GM18511 (cell line): ENCODE data around the gene RGP1.

ENCODE experiments used
- ATAC-seq: cut with Tn5 transposase; IDR thresholded peaks from one replicate; pipeline ENCODE4 v1.9.1; 2021; ENCODE audit warnings: mild to moderate bottlenecking, moderate library complexity; ENCODE audit not compliant: unreplicated experiment

Gene RGP1

DNA sequence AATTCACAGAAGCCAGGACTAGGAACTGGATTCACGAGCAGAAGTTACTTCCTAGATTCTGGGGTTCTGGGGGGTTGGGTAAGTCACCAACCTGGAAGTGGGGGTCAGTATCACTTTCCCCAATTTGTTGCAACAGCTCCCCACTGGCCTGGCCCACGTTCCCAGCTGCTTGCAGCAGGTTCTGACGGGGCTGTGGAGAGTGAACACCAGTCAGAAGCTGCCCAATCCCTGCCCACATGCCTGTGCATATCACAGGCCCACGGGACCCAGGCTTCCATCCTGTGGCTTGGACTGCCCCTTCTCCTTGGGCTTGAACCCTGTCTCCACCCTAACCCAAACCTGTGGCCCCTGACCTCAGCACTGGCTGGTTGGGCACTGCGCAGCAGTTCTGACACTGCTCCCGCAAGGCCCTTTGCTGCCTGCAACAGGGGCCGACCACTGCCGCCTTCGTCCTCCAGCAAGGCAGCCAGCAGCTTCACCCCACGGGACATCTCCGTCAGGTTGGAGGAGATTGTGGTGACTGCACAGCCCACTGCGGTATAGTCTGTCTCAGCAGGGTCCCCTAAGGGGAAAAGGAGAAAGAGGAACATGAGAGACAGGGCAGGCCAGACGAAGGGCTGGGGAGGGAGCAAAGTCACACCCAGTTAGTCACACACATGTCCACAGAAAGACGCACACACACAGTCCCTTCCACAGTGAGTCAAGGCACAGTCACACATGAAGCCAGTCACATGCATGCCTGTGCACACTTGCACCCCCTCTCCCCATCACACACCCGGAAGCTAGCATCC is 30.2 kb upstream of the RGP1 start:
- ATAC-seq = peak; percentile 63

DNA sequence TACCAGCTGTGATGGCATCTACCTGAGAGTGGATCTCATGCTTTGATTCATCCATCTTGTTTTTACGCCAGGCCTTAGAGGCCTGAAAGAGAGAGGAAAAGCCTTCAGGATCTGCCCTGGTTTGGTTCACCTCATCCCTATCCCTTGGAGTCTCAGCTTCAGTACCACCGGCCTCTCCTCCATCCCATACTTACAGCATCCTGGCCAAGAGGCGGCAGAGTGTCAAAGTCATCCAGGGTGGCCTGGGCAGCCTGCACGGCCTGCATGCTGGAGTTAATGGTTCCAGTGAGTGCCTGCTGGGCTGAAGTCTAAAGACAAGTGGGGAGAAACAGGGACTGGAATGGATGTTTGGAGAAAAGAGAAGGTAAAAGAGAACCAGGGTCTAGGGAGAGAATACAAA is 29.5 kb upstream of the RGP1 start:
- ATAC-seq = no peak

DNA sequence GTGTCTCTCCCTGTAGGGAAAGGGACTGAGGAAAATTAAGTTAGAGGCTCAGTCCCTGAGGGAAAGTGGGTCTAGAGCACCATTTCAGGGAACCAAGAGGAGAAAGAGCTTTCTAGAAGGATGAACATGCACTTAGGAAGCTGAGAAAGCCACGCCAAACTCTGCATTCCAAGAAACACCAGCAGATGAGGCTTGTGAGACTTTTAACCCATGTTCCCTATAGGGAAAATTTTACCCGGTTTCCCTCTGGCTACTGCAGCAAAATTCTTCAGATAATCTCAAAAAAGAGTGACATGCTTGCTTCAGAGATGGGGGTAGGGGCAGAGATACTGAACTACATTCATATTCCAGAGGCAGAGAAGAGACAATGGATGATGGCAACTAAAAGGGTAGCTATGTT is 25.7 kb upstream of the RGP1 start:
- ATAC-seq = no peak

DNA sequence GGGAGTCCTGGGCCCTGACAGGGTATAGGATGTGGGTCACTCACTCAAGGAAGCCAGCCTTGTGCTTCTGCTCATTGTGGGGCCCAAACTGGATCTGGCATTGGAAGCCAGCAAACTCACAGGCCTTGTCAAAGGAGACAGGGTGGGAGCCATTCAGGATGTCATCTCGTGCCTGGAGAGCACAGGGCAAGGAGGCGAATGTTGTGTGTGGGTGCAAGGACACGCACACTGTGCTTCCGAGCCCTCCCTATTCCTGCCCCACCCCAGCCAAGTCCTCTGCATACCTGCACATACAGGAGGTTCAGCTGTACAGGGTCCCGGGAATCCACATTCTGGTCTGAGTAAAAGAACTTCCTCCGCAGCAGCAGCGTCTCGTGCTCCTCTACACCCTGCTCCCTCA is 25.2 kb upstream of the RGP1 start:
- ATAC-seq = no peak

DNA sequence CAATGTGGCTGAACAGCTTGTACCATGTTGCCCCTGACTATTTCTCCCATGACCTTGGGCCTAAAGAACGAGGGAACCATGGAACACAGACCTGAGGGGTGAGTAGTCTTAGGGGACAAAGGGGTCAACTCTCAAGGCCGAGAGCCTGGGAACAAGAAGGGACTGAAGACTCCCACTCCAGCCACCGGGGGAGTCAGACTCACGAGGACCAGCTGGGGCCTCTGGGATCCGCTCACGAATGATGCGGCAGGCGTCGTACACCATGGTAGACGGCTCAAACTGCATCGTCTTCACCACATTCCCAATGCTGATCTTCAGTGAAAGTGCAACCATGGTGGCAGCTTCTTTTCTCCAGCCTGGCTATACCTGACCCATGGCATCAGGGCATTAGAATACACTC is 23.7 kb upstream of the RGP1 start:
- no peak for ATAC-seq

DNA sequence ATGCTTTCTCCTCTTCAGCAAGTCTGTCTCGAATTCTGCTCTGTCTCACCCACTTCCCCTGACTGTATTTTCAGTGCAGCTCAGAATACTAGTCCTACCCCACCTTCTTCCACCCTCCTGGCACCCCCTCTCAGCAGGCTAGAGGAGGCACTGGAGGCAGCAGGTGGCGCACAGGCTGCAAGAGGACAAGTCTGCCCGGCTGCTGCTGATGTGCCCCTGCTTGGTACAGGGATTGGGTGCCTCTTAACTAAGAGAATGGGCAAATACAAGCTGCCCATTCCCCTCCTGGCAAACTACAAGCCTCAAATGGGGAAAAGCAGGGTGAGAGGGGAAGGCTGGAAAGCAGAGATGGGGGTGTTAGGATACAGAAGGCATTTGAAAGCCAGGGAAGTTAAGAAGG is 22.2 kb upstream of the RGP1 start:
- ATAC-seq = peak; percentile 60

DNA sequence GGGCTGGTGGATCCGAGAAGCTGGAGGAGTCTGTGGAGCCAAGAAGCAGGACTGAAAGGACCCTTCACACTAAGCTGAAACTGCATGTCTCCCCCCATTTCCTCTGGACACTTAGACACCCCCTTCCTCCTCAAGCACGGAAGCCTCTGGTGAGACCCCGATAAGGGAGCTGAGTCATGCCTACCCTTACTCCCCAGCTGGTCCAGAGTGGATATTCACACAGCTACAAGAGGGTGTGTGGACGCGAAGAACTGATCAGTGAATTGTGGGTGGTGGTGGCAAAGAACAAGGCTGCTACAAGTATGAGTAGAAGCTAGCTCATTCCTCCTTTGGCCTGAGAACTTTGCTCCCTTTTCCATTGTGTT is 21.4 kb upstream of the RGP1 start:
- no peak for ATAC-seq

DNA sequence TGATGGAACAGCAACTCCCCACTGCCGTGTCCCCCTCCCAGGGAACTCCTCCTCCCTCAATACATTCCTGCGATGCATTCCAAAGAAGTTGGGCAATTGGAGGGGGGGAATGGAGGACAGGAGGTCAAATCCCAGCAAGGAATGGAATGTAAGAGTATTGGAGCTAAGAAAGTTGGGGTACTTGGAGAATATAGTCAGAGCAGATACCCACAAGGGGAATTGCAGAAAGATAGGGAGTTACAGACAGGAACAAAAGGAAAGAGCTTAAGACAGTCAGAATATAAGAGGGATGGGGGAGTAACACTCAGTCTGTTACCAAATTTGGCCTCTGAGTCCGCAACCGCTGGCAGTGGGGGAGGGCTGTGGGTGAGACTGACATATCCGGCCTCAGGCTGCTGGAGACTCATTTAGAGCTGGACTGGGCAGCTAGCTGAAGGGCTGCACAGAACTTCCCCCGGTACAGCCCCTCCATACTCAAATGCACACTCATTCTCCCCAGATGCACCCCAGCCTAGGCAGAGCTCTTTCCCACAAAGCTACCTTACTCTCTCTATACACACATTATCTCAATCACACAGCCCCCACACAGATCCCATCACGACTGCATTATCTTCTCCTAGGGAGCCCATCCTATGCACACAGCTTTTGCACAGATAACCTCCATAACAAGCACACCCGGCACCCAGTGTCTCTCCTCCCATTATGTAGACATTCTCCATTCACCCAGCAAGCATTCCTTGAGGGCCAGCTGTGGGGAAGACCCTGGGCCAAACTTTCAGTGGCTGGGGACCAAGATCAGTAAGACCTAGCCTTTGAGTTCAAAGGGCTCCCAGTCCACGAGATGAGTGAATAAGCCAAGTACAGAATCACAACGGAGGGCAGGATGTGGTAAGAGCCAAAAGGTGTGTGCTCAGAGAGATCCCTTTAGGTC is 20.8 kb upstream of the RGP1 start:
- peak; percentile 23 for ATAC-seq

DNA sequence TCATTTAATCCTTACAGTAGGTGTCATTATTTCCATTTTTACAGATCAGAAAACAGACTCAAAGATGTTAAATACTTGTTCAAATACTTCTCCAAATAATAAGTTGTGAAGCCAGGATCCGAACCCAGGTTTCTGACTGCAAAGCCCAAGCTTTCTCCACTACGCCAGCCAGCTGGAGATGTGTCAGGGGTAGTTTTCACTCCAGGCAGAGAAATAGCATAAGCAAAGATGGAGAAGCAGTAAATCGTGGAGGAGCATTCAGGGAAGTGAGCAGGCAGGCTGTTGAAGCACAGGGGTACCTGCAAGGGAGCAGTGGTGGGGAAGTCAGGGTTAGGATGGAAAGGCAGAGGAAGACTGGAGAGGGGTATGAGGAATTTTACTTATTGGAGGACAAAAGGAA is 20.0 kb upstream of the RGP1 start:
- no peak for ATAC-seq

DNA sequence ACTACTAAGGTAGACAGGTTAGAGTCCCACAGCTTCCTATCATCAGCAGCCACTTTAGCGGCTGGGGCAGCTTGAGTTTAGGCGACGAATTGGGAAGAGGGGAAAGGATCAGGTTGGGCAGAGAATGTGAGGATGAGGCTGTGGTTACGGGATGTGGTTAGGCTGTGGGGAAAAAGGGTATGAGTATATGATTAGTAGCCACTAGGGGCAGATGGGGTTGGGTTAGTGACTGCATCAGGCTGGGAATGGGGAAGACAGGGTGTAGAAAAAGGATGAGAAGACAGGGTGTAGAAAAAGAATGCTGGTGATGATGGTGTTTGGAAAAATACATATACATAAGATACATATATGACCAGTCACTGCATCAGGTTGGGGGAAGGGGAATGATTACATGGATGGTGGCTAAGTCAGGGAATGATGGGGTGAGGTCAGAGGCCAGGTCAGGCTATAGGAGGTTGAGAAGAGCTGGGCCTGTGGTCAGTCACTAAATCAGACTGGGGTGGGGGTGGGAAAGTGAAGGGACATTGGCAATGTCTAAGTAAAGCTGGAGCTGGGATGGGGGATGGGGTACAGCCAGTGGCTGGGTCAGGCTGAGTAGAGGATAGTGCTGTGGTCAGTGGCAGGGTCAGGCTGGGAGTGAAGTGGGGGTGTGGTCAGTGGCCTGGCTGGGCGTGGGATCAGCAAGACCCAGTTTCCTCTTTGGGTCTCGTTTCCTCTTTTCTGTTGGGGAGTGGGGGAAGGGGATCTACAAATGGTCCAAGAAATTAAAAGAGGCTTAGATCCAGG is 19.2 kb upstream of the RGP1 start:
- ATAC-seq = no peak

DNA sequence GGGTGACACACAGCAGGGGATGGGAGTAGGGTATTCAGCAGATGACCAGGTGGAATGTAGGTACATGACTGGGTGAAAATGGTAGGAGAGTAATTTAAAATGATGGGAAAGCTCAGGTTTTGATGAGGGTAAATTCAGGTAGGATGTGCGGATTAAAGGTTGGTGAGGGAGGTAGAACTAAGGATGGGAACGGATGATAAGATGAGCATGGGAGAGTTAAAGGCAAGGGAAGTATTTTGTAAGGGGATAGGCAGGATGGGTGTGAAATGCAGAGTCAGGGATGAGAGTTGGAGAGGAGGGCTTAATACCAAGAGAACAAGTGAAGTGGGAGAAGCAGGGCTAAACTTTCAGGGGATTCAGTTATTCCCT is 18.6 kb upstream of the RGP1 start:
- ATAC-seq = no peak

DNA sequence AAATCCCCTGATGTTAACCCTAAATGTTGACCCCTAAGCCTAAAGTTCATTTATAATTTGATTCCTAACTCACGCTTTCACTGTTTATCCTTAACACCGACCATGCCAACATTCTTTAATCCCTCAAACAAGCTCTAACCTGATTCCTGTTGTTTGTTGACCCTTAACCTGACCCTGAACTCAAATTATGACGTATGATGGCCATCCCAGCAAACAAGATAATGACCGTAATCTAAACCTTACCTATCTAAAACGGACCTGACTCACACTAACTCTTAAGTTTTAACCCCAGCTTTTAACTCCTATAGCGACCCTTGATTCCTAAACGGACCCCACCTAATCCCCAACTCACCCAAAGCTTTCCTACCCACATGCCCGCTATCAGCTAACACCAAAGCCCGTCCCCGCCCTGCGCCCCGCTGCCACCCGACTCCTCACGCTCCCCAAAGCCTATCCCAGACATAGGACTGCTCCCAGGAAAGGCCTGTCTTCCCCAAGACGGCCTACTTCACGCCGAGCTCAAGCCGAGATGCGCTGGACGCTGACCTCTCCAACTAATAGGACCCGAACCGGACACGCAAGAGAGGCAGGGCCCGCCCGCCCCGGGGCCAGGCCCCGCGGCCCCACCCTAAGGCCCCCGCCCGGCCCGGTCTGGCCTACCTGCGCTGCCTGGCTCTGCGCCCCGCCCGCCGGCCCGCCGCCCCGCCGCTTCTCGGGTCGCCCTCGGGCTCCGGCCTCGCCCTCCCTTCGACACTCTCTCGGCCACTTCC is 17.5 kb upstream of the RGP1 start:
- no peak for ATAC-seq

DNA sequence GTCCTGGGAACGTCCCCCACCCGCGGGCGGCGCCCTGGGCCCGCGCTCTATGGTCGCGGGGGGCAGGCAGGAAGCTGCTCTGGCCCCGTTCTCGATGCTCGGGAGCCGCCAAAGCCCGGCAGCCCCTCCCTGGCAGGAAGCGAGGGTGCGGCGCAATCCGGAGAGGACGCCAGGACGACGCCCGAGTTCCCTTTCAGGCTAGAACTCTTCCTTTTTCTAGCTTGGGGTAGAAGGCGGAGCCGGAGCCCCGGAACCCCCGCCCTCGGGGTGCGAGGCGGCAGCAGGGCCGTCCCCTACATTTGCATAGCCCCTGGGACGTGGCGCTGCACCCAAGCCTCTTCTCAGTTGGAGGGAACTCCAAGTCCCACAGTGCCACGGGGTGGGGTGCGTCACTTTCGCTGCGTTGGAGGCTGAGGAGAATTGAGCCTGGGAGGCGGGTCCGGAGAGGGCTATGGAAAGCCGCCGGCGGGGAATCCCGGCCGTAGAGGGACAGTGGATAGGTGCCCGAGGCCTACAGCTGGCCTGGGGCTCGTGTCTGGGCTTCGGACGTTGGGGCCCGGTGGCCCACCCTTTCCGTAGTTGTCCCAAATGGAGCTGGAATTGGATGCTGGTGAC is 16.8 kb upstream of the RGP1 start, which contains the start of the genes CREB3 and TLN1:
Gene CREB3 (plus strand): TSS at position 482 of the 615 bp plus-strand sequence. CDS start 107 bp downstream, at position 589.
Gene TLN1 (minus strand): TSS at position 11 of the 615 bp plus-strand sequence. CDS start 6,501 bp downstream, outside the sequence.
- ATAC-seq = peak; percentile 75

DNA sequence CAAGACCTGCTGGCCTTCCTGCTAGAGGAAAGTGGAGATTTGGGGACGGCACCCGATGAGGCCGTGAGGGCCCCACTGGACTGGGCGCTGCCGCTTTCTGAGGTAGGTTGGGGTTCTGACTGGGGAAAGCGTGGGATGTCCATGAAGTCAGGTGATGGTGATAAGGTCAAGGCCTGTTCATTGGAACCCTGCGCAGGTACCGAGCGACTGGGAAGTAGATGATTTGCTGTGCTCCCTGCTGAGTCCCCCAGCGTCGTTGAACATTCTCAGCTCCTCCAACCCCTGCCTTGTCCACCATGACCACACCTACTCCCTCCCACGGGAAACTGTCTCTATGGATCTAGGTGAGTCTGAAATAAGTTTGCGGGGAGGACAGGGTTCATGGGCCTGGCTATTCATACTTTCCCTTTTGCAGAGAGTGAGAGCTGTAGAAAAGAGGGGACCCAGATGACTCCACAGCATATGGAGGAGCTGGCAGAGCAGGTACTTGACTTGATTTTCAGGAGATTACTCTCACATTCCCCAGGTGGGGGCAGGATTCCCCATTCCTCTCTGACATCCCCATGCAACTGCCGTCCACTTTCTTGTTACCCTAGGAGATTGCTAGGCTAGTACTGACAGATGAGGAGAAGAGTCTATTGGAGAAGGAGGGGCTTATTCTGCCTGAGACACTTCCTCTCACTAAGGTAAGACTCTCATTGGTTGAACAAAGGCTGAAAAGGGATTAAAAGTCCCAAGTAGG is 16.1 kb upstream of the RGP1 start:
- peak; percentile 5 for ATAC-seq

DNA sequence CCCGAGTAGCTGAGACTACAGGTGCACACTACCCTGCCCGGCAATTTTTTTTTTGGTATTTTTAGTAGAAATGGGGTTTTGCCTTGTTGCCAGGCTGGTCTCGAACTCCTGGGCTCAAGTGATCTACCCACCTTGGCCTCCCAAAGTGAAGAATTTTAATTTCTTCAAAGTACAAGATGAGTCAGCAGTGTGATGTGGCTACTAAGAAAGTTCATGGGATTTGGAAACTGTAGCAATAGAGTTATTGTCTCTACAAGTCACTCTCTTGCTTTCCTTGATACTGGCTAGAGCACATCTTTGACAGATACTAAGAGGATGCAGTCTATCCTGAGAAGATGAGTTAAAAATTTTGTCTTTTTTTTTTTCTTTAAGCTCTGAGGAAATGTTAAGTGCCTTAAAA is 15.0 kb upstream of the RGP1 start:
- no peak for ATAC-seq

DNA sequence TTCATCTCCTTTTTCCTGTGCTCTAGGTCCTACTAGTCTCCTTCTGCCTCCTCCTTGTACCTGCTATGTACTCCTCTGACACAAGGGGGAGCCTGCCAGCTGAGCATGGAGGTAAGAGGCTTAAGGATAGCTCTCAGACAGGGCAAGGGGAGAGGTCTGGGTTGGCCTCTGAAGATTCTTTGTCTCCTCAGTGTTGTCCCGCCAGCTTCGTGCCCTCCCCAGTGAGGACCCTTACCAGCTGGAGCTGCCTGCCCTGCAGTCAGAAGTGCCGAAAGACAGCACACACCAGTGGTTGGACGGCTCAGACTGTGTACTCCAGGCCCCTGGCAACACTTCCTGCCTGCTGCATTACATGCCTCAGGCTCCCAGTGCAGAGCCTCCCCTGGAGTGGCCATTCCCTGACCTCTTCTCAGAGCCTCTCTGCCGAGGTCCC is 12.9 kb upstream of the RGP1 start:
- ATAC-seq = no peak

DNA sequence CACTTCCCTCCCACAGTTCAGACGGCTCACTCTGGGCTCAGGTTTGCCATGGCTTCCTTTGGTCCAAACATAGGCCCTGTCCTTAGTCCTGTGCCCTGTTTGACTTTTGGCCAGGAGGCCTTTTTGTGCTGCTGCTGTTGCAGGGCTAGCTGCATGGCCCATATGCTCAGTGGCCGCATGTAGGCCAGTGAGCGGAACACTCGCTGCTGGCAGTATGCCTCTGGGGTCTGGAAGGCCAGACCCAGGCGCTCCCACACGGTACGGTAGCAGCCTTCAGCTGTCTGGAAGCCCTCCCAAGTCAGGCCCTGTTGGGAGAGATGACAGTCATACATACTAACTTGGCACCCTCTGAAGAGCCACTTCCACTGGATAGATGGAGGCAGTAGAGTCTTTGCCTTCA is 11.9 kb upstream of the RGP1 start:
- no peak for ATAC-seq

DNA sequence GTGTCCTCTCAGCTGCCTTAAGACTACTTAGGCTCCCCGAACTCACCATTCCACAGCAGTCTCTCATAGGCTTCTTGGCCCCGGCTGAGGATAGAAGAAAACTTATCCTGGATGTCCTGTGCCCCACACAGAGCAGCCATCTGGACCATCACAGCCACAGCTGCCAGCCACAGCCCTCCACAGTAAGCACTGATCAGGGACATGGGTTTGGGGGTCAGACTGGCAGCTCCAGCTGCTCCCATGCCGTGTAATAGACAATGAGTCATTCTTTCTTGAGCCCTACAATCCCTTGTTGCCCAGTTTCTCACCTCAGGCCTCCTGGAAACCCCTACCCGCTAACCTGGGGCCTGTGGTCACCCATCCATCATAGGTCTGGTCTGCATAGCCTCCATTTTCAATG is 10.9 kb upstream of the RGP1 start:
- ATAC-seq = no peak

DNA sequence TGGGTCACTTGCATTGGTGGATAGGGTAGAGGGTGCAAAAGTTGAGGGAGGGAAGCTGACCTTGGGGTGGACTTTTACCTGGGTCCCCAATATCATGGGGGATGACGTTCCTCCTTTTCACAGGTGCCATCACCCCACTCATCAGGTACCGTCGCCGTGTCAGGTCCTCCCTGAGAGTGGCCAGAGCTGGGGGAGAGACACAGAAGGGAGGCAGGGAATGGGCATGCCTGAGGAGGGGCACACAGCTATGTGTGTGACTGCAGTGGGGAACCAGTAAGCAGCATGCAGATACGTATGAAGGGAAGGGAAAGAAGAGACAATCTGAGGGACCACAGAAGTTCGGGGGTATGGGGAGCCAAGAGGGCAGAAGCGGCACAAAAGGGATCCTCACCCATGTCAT is 10.2 kb upstream of the RGP1 start:
- no peak for ATAC-seq
